Peyer's patch (tissue), 4 donors: ENCODE measurements around the gene ZNF710. TPM values are rescaled to one million over a fixed set of nuclear protein-coding genes. Genes with fewer than 3 reads are reported as not detected.

Experiments used
- DNase-seq, 3 donors: peaks; one replicate each; pipeline ENCODE4 v3.0.0-alpha.2; 2017 to 2019
- H3K27ac ChIP-seq, 4 donors: fragments of 200-600 bp; sonication (generic); one replicate each; pipeline ENCODE4 v1.5.1; 2016 to 2019
- H3K27me3 ChIP-seq, 2 donors: fragments of 200-600 bp; sonication (generic); one replicate each; pipeline ENCODE4 v1.5.1; 2019
- H3K36me3 ChIP-seq, 3 donors: fragments of 200-600 bp; sonication (generic); one replicate each; pipeline ENCODE4 v1.5.1; 2016 to 2019
- H3K4me1 ChIP-seq, 4 donors: fragments of 200-600 bp; sonication (generic); one replicate each; pipeline ENCODE4 v1.5.1; 2016 to 2019
- H3K4me3 ChIP-seq, 4 donors: fragments of 200-600 bp; sonication (generic); 1 replicate in 3 of 4; 2 replicates in 1 of 4; pipeline ENCODE4 v1.5.1; 2016 to 2019; ENCODE audit warnings: mild to moderate bottlenecking in 1 of 4
- H3K9me3 ChIP-seq, 4 donors: fragments of 200-600 bp; sonication (generic); one replicate each; pipeline ENCODE4 v1.5.1; 2016 to 2019; ENCODE audit warnings: mild to moderate bottlenecking in 1 of 4
- CTCF ChIP-seq, 6 experiments: fragments of 450-650 bp in 4 of 6; fragments of 200-600 bp in 2 of 6; sonication (generic) in 1 of 6; IDR thresholded peaks; one replicate each; pipeline ENCODE4 v1.5.1; 2017 to 2019; ENCODE audit warnings: antibody characterized with exemption in 6 of 6, mild to moderate bottlenecking in 3 of 6, moderate library complexity in 1 of 6
- POLR2A ChIP-seq, 2 donors: fragments of 450-650 bp; IDR thresholded peaks; one replicate each; pipeline ENCODE4 v1.5.1; 2017; ENCODE audit warnings: antibody characterized with exemption in 2 of 2, mild to moderate bottlenecking in 2 of 2, moderate library complexity in 2 of 2
- total RNA-seq, 4 donors: library from RNA; depleted of rRNA; stranded (reverse); fragments of >200 nt; gene quantifications; one replicate each; pipeline ENCODE4 v1.1.0, GENCODE V29; 2016

ZNF710 gene
- total RNA-seq, 4 donors from 2014 or later: 19.8 to 31.3 (median 23.2) TPM

GRCh38 chr15:90058308-90058707 lies 57.2 kb downstream of the ZNF710 start:
- H3K4me1 ChIP-seq: peaks cover 18 to 45% (median 26%) of the 10 kb centered on the region in 4 donors
- TF ChIP-seq CTCF (IDR thresholded peaks at IDR 0.05): no peak
- TF ChIP-seq POLR2A (IDR thresholded peaks at IDR 0.05): no peak

GRCh38 chr15:90058775-90059174 lies 57.7 kb downstream of the ZNF710 start:
- Histone ChIP-seq H3K9me3 (no peaks in the 10 kb centered on the region), H3K4me3 (no peak overlapping the region), H3K36me3 (no peaks in the 10 kb centered on the region), H3K27me3 (no peaks in the 10 kb centered on the region), H3K4me1 (peaks cover 18 to 49% (median 28%) of the 10 kb centered on the region in 4 donors), H3K27ac (peak overlapping the region; percentile 74 to 85 (median 81))
- no peak for DNase-seq
- TF ChIP-seq POLR2A (IDR thresholded peaks at IDR 0.05): no peak
- no peak for TF ChIP-seq CTCF (IDR thresholded peaks at IDR 0.05)

More at GRCh38 chr15:90058308-90058707, 57.2 kb downstream of the ZNF710 start:
- Histone ChIP-seq H3K4me3 (no peak overlapping the region), H3K9me3 (no peaks in the 10 kb centered on the region), H3K36me3 (no peaks in the 10 kb centered on the region), H3K27ac (peak overlapping the region; percentile 28 to 83 (median 76)), H3K27me3 (no peaks in the 10 kb centered on the region)
- peak in 1 of 3 donors; percentile 44 for DNase-seq

GRCh38 chr15:90059208-90059985 lies 58.3 kb downstream of the ZNF710 start:
- H3K36me3 ChIP-seq: no peaks in the 10 kb centered on the region
- peaks cover 18 to 53% (median 30%) of the 10 kb centered on the region in 4 donors for H3K4me1 ChIP-seq
- peak; percentile 79 to 94 (median 91) for DNase-seq
- no peaks in the 10 kb centered on the region for H3K27me3 ChIP-seq
- H3K9me3 ChIP-seq: no peaks in the 10 kb centered on the region
- peak in 1 of 2 donors; percentile 26 for TF ChIP-seq POLR2A (IDR thresholded peaks at IDR 0.05)
- TF ChIP-seq CTCF (IDR thresholded peaks at IDR 0.05): no peak
- peak overlapping the region; percentile 74 to 85 (median 81) for H3K27ac ChIP-seq
- H3K4me3 ChIP-seq: peak overlapping the region in 2 of 4 donors; percentile 4 to 12

- no peak for TF ChIP-seq CTCF (IDR thresholded peaks at IDR 0.05)
- no peak for TF ChIP-seq POLR2A (IDR thresholded peaks at IDR 0.05)
- DNase-seq: no peak
- Histone ChIP-seq H3K4me1 (peaks cover 18 to 66% (median 31%) of the 10 kb centered on the region in 4 donors), H3K36me3 (no peaks in the 10 kb centered on the region), H3K27me3 (no peaks in the 10 kb centered on the region), H3K9me3 (no peaks in the 10 kb centered on the region), H3K27ac (peak overlapping the region in 3 of 4 donors; percentile 74 to 83 (median 79)), H3K4me3 (no peak overlapping the region)
Measured at GRCh38 chr15:90060797-90061196, 59.7 kb downstream of the ZNF710 start.

- peaks cover 18 to 66% (median 31%) of the 10 kb centered on the region in 4 donors for H3K4me1 ChIP-seq
Measured at GRCh38 chr15:90062023-90062442, 60.9 kb downstream of the ZNF710 start.

More at GRCh38 chr15:90062023-90062442, 60.9 kb downstream of the ZNF710 start:
- H3K36me3 ChIP-seq: no peaks in the 10 kb centered on the region
- H3K27me3 ChIP-seq: no peaks in the 10 kb centered on the region
- peak overlapping the region in 1 of 4 donors; percentile 21 for H3K4me3 ChIP-seq
- H3K9me3 ChIP-seq: no peaks in the 10 kb centered on the region
- peak in 1 of 2 donors; percentile 31 for TF ChIP-seq POLR2A (IDR thresholded peaks at IDR 0.05)
- no peak for TF ChIP-seq CTCF (IDR thresholded peaks at IDR 0.05)
- DNase-seq: peak; percentile 44 to 88 (median 86)
- peak overlapping the region; percentile 72 to 83 (median 76) for H3K27ac ChIP-seq
